Left ventricle myocardium inferior (tissue), 1 donor: ENCODE data around the gene TMEM92. TPM values are rescaled to one million over a fixed set of nuclear protein-coding genes. Genes with fewer than 3 reads are reported as not detected.

Source experiments
- DNase-seq: peaks from one replicate; pipeline ENCODE4 v3.0.0-alpha.2; 2020
- H3K27ac ChIP-seq: fragments of 200-600 bp; replicated peaks from 2 replicates; pipeline ENCODE4 v1.8.0; 2021
- H3K27me3 ChIP-seq: fragments of 200-600 bp; 2 replicates; pipeline ENCODE4 v1.8.0; 2021; ENCODE audit warnings: low read depth
- H3K36me3 ChIP-seq: fragments of 200-600 bp; 2 replicates; pipeline ENCODE4 v1.8.0; 2021
- H3K4me1 ChIP-seq: fragments of 200-600 bp; 2 replicates; pipeline ENCODE4 v1.8.0; 2021
- H3K4me3 ChIP-seq: fragments of 200-600 bp; 2 replicates; pipeline ENCODE4 v1.8.0; 2021; ENCODE audit warnings: mild to moderate bottlenecking, moderate library complexity
- H3K9me3 ChIP-seq: fragments of 200-600 bp; replicated peaks from 2 replicates; pipeline ENCODE4 v1.8.0; 2021
- intact Hi-C: fragments of 100-400 bp; cut with micrococcal nuclease; formaldehyde crosslinking; loops from one replicate; pipeline ENCODE4 v1.11.0; 2022
- total RNA-seq: library from RNA; stranded (reverse); fragmentation: NEBNext Ultra II Directional; extraction: Animal tissue kit (Norgen Biotek cat#: 25700); gene quantifications from one replicate; pipeline ENCODE4 v1.2.1, GENCODE V29; 2021
- TF ChIP-seq, protein P1 (sequence below): fragments of 200-600 bp; IDR thresholded peaks from 2 replicates; pipeline ENCODE4 v1.8.0; 2021; ENCODE audit warnings: antibody characterized with exemption, mild to moderate bottlenecking, borderline replicate concordance
- donor health status: DM: no; HTN: yes; CAD: no; lungs with severe emphysema.

Gene TMEM92
- total RNA-seq, 1 donor from 2014 or later, result not detected

DNA sequence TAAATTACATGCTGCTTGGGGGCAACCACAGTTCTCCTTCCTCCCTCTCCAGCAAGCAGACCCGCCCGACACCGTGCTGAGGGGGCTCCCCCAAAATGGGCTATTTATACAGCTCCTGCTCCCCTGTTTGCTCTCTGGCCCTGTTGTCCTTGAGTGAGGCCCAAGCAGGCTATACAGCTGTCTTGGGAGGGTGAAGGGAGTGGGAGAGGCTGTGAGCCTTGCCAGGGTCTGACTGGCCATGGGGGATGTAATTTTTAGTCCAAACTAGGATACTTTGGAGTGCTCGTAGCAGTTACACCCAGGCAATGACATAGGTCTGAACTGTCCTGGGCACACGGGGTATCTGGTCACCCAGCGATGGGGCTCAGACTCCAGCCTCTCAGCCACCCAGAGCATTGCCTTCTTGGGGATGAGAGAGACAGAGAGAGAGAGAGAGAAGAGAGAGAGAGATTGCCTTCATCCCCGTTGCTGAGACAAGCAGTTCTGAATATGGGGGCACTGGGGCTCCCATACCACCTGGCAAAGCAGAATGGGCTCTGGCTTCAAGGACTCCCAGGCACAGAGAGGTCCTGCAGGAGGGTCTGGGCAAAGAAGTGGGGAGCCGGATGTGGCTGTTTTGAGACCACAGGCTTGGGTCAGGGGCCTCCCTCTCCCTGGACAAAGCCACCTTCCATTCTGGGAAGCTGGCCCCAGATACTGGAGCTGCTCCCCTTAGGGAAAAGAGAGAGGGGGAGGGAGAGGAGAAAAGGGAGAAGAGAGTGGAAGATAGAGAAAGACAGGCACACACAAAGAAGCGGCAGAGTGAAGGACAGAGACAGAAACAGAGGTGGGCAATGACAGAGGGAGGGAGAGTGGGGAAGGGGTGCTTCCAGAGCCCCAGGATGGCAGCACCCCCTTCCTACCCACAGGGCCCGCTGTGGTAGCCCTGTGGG lies 10.7 kb upstream of the TMEM92 start:
- no peak overlapping the region for H3K27ac ChIP-seq

DNA sequence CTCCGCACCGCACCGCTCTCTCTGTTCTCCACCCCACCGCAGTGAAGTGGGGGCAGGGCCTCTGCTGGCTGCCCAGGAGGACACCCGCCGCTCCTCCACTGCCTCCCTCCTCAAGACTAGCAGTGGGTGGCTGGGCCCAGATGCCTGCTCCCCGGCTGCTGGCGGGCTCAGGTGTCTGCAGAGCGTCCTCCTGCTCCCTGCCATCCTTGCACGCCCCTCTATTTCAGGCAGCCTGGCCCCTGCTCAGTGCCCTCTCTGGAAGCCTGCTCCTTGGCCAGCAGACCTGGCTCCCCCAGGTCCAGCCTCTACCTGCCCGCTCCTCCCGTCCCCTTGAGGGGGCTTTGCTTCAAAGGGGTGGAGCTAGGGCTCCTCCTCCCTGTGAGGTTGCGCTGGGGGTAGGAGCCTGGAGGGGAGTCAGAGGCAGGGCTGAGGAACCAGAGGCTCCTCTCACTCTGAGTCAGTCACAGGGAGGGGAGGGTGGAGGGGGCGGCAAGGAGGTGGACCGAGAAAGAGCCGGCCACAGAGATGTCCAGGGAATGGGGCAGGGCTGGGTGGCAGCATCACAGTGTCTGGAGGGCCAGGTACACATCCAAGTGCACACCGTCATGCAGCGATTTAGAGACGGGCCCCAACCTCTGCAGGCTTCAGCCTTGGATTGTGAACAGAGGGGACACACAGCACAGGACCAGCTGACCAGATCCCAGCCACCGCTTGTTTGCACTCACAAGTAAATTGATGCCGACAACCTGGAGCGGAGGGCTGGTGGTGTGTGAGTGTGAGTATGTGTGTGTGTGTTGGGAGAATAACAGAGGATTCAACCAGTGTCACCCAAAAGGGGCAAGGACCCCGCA lies 9.8 kb upstream of the TMEM92 start:
- TF ChIP-seq, protein P1, sequence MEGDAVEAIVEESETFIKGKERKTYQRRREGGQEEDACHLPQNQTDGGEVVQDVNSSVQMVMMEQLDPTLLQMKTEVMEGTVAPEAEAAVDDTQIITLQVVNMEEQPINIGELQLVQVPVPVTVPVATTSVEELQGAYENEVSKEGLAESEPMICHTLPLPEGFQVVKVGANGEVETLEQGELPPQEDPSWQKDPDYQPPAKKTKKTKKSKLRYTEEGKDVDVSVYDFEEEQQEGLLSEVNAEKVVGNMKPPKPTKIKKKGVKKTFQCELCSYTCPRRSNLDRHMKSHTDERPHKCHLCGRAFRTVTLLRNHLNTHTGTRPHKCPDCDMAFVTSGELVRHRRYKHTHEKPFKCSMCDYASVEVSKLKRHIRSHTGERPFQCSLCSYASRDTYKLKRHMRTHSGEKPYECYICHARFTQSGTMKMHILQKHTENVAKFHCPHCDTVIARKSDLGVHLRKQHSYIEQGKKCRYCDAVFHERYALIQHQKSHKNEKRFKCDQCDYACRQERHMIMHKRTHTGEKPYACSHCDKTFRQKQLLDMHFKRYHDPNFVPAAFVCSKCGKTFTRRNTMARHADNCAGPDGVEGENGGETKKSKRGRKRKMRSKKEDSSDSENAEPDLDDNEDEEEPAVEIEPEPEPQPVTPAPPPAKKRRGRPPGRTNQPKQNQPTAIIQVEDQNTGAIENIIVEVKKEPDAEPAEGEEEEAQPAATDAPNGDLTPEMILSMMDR, result no peak
- Histone ChIP-seq H3K27ac (no peak overlapping the region), H3K36me3 (no peaks in the 10 kb centered on the region), H3K27me3 (peaks cover 59% of the 10 kb centered on the region), H3K9me3 (no peaks in the 10 kb centered on the region), H3K4me3 (no peak overlapping the region), H3K4me1 (peaks cover 16% of the 10 kb centered on the region)
- no peak for DNase-seq
- intact Hi-C loops, result no loop called here

More for the DNA sequence above, 10.7 kb upstream of the TMEM92 start:
- Histone ChIP-seq H3K4me3 (no peak overlapping the region), H3K4me1 (peaks cover 16% of the 10 kb centered on the region), H3K36me3 (no peaks in the 10 kb centered on the region), H3K9me3 (no peaks in the 10 kb centered on the region), H3K27me3 (peaks cover 68% of the 10 kb centered on the region)
- intact Hi-C loops, result no loop called here
- no peak for DNase-seq
- TF ChIP-seq, protein P1, result no peak

GRCh38 chr17:50265212-50265611 lies 9.1 kb upstream of the TMEM92 start:
- Histone ChIP-seq H3K36me3 (no peaks in the 10 kb centered on the region), H3K4me3 (no peak overlapping the region), H3K4me1 (peaks cover 16% of the 10 kb centered on the region), H3K9me3 (no peaks in the 10 kb centered on the region), H3K27me3 (peaks cover 52% of the 10 kb centered on the region), H3K27ac (no peak overlapping the region)
- intact Hi-C loops, result no loop called here
- DNase-seq, result no peak
- TF ChIP-seq, protein P1, result no peak

GRCh38 chr17:50265690-50266315 lies 8.5 kb upstream of the TMEM92 start:
- peaks cover 46% of the 10 kb centered on the region for H3K27me3 ChIP-seq
- H3K4me3 ChIP-seq, result no peak overlapping the region
- no peak for DNase-seq
- intact Hi-C loops, result no loop called here
- no peak overlapping the region for H3K27ac ChIP-seq
- H3K4me1 ChIP-seq, result peaks cover 20% of the 10 kb centered on the region
- TF ChIP-seq, protein P1, result no peak
- no peaks in the 10 kb centered on the region for H3K9me3 ChIP-seq
- no peaks in the 10 kb centered on the region for H3K36me3 ChIP-seq

DNA sequence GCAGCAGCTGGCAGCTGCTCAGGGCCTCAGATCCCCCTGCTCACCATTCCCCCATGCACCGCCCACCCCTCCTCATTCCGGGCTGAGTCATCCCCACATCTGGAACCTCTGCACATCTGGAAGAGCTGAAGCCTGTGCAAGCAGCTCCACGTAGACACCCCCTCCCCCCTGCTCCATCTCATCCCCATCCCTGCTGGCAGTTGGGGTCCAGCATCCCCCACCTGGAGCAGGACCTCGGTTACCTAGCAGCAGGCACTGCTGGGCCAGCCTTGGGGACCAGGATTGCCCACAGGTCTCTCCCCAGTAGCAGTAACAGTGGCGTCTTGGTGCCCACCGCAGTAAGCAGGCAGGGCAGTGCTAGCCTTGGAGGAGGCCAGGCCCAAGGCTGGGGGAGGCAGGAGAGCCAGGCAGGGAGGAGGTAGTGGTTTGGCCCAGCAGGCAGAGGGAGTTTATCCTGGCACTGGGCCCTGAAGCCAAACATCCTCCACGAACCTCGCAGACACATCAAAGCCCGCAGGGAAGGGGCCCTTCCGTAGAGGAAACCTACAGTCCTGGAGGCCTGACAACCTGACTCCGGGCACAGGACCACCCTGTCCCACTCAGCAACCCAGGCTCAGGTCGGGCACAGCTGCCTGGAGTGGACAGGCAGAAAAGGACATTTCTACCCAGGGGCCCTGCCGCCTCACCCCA lies 7.7 kb upstream of the TMEM92 start:
- Histone ChIP-seq H3K4me3 (no peak overlapping the region), H3K36me3 (no peaks in the 10 kb centered on the region), H3K27me3 (peaks cover 39% of the 10 kb centered on the region), H3K4me1 (peaks cover 20% of the 10 kb centered on the region), H3K9me3 (no peaks in the 10 kb centered on the region), H3K27ac (no peak overlapping the region)
- intact Hi-C loops, result no loop called here
- no peak for DNase-seq
- TF ChIP-seq, protein P1, result no peak
